HL-60/S4 treated with phorbol 12-myristate 13-acetate at 8.2 ng/mL for 4 days and 3 days (cell line): ENCODE data around the gene ZFC3H1.

Experiments used
- in situ Hi-C: fragments of 300-500 bp; cut with MboI; formaldehyde crosslinking; loops from 2 replicates; pipeline ENCODE4 v1.15.0; 2022; ENCODE audit warnings: low sequenced_read_pairs

ZFC3H1 gene

DNA sequence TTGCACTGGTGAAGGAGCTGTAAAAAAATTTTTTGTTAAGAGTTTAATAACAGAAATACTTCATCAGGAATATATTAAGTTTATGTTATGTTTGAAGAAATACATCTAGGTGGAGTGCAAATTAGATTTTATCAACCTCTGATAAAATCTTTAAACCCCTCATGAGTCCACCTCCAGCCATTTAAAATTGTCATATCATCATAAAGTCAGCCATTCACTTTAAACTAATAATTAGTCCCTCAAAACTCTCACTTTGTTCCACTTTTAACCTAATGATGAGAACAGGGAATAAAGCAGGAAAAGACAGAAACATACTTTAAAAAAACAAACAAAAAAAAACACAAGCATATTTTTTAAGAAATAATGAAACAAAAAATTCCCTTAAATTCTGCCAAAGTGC is 25.1 kb downstream of the ZFC3H1 start:
- in situ Hi-C loops: no loop called here

DNA sequence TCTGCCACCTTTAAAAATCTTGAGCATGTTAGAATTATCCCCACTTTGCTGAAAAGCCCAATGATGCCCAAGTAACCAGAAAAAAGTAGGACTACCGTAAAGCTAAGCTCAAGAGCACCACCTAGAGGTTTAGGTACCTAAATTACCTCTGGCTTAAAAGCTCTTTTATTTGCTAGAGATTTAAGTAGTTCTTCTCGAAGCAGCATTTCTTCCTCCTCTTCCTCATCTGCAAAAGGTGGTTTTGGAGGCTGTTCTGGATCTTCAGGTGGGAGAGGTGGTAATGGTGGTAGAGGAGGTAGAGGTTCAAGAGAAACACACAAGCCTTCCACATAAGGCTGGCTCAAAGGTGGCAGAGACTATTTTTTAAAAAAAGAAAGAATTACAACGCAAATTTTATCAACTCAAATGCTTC is 26.9 kb downstream of the ZFC3H1 start:
- in situ Hi-C loops: no loop called here

DNA sequence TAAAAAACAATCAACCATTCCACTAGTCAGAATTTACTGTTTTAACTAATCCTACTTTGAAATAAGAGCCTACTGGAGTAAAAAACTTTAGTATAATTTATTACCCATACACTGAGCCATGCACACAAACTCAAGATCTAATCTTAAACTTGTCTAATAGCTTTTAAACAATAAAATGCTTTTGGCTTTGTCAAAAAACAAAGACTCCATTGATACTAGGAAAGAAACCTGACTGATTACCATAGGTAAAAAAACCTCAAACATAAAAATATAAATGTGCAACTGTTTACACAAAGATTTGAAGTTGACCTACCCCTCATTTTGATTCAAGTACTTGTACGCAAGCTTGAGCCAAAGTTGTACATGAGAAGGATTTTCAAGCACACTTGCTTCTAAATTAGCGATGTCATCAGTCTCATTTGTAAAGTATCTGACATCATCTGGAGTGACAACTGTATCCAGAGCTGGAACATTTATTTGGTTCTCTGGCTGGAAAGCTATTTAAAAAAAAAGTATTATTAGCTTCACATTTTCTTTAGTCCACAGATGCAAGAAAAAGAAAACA is 36.1 kb downstream of the ZFC3H1 start:
- in situ Hi-C loops: no loop called here

DNA sequence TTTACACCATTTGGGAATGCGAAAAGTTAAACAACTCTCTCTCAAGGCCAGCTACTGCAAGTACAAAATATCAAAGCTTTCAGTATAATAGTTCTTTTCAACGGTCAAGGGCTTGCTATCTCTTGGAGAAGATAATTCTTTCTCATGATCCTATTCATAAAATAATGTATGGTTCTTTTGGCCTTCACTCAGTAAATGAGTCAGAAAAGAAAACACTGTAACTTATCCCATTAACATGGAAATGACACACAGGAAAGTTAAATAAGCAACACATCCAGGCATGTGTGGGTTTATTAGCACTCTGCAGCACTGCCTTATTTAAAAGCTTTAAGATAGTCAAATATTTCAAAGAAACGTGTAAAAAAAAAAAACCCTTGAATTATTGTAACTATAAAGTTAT is 36.9 kb downstream of the ZFC3H1 start:
- in situ Hi-C loops: no loop called here

DNA sequence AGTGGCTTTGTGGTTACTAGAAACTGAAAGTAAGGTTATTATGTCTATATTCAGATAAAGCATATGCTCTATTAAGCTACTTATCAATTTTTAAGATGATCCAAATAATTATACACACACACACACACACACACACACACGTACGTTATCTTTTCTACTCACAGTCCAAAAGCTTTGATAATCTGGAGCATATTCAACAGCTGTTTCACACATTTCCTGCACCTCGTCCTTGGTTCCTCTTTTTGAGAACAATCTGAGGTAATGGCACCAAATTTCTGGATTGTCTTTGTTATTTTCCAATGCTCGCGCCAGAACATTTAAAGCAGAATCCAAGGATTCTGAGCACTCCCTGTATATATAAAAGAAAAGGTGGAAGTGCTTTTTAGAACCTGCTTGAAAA is 37.5 kb downstream of the ZFC3H1 start:
- in situ Hi-C loops: no loop called here

DNA sequence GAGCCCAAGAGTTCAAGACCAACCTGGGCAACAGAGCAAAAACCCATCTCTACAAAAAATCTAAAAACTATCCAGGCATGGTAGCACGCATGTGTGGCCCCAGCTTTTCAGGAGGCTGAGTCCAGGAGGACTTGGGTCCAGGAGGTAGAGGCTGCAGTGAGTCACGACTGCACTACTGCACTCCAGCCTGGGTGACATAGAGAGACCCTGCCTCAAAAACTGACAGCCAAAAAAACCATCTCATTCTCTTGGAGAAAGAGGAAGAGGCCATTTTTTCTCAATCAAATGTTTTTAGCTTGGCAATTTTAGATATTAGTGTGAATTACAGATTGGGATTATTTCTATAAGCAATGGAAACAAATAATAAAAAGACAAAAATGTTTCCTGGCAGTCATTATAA is 38.2 kb downstream of the ZFC3H1 start:
- in situ Hi-C loops: no loop called here

DNA sequence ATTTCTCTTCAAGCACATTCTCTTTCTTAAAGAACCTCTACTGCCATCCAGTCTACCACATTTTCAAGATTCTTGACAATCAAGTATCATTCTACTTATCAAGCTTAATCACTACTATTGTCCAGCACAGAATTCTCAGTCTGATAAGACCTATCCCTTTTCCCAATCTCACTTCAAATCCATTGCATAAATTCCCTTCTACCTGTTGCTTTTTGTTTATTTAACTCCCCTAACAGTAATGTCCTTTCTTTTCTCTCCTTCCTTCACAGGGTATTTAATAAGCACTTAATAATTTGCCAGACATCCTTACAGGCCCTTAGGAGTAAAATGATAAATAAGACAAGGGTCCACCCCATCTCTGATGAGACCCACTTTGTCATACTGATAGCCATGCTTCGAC is 41.7 kb downstream of the ZFC3H1 start:
- in situ Hi-C loops: no loop called here

DNA sequence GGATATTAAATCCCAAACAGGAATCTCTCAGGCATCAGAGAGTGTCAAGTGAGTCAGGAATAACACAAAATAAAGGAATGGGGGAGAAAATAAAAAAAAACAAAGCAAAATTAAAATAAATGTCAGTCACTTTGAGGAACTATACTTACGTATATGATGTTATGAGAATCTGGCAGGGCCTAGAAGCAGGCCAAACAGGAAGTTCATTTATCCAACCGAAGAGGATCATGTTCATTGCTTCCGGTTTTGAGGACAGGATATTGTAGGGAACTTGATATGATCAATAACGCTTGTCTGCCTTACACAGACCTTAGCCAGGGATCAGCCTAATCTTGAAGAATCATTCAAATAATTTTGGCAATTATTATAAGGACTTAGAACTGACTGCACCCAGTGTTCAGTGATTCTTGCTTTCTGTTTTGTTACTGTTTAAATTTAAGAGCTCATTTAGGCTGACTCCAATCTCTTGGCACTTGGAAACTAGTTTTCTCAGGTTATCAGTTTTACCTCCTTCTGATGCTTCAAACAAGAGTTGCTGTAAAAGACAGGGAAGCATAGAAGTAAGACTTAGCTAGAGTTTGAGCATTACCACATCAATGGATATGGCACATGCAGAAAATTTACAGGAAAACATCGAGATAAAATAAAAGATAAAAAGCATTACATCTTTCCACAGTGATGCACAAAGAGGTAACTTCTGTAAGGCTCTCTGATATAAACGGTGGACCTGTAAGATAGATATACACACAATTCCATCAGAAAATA is 53.4 kb downstream of the ZFC3H1 start:
- in situ Hi-C loops: no loop called here

DNA sequence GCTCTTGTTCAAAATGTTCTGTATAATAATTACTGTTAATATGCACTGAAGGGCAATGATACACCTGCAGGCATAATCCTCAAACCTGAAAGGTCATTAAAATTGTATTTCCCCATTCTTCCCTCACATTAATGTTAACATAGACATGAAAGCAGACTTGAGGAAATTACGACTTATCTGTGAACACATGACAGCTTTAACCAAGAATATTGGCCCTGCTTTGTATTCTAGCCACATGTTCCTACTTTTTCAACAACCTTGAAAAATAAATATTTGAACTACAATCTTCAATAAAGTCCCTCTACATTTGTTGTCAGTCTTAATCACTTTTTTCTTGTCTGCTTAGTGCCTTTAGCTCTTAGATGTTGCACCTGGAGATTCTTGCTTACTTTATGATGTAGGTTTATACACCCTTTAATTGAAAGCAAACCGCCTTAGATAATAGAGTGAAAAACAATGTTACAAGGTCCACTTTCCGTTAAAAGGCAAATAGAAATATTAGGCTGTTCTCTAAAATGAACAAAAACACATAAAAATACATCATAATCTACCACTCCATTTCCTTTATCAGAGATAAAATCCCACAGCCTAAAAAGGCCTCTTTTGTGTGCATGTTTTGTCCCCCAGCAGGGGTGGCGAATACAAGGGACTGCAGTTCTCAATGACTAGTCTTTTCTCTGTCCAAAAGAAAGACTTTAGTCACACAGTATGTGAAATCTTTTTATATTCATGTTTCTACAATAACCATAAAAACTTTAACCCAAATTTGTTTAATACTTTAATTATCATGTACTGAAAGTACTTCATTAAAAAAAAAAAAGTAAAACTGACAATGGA is 55.9 kb downstream of the ZFC3H1 start:
- in situ Hi-C loops: no loop called here

DNA sequence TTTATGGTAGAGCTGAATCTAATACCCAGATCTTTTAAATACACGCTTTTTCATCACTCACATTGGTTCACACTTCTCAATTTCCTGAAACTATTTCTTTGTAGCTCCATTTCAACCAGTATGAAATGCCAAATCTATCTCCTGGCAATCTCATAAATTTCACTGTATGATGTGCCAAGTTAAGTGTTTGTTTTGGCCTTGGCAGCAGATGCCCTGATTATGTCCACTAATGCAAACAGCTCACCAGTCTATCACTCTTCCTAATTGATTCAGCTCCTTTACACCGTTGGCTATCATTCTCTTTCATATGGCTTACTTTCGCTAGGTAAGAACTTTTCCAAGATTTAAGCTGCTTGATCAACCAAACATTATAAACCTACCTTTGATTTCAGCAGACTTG is 58.6 kb downstream of the ZFC3H1 start:
- in situ Hi-C loops: no loop called here

DNA sequence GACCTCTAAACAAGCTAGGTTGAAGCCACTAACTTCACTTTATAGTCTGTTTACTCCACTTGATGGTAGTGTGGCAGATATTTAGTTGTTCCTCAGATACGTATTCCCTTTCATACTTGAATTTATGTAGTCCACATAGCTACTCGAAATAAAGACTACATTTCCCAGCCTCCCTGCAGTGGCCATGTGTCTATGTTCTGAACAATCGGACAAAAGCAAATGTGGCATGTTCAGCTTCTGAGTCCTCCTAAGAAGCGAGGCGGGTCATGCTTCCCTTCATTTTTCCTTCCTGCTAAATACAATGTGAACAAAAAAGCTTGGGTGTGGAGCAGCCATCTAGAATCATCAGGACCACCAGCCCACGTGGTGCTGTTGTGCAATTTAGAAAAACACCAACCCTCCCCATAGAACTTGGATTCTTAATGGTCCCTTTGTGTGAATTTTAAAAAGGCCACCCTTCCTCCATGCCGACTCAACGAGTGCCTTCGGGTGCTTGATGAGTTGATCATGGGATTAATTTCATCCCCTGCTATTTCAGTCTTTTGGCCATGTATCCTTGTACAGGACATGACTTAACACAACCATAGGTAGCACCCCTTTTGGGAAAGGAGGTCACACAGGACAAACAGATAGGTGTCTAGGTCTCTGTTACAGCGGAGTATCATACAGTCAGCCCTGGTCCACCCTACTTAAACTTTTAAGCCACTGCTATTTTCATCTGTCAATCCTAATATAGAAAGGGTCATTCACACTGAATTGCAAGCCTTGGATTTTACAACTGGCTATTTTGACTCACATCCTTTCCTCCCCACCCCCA is 60.7 kb downstream of the ZFC3H1 start:
- in situ Hi-C loops: no loop called here

DNA sequence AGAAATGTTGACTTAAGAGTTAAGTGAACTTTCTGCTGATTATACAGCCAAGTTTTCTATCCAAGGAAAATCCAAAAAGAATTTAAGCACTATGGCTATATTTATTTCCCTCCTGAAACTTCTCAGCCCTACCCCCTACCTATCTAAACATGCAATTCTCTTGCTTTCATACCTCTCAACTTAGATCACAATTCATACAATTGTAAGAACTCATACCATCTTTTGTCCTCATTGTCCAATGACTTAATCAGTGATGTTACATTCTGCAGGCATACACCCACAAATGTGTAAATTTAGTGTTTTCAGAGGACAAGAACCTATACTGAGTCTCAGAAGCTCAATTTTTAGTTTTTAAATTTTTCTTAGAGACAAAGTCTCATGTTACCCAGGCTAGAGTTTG is 62.1 kb downstream of the ZFC3H1 start:
- in situ Hi-C loops: no loop called here

DNA sequence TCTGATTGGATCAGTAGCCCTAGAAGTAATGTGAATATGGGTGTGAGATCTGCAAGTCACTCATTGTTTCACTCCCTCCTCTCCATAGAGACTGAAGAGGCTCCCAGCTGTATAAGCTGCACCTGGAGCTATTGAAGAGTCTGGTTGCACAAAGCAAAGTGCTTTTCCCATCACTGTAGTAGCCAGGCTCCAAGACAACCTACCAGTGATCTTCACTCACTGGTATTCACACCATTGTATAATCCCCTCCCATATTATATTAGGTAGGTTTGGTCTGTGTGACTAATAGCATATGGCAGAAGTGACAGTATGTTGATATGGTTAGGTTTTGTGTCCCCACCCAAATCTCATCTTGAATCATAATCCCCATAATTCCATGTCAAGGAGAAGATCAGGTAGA is 64.4 kb downstream of the ZFC3H1 start:
- in situ Hi-C loops: no loop called here

DNA sequence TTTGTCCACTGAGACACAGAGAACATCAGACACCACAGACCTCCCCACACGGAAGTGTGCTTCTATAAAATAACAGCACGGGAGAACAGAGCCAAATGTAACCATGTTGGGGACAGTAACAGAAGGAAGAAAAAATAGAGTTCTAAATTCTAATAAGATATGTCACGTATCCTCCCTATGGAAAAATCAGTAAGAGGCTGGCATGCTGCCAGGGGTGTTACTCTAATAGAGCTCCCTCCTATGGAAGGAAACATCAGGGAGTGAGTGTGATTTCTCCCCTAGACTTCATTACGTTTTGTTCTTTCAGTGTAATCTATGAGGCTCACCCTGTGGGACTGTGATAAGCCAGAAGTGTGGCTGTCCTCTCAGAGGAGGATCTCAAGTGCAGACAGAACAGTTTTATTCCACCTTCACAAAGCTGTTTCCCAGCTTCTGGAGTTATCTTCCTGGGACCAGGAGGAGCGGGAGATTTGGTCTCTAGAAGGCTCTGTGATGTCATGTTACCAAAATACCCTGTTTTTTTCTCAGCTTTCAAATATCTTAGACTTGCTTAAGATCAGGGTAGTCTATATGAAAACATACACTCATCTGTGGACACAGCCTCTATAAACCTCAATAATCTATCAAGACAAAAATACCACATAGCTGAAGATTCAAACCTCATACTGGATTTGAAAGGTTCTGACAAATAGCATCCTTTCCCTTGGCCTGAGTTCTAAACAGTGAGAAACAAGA is 69.3 kb downstream of the ZFC3H1 start:
- in situ Hi-C loops: no loop called here

DNA sequence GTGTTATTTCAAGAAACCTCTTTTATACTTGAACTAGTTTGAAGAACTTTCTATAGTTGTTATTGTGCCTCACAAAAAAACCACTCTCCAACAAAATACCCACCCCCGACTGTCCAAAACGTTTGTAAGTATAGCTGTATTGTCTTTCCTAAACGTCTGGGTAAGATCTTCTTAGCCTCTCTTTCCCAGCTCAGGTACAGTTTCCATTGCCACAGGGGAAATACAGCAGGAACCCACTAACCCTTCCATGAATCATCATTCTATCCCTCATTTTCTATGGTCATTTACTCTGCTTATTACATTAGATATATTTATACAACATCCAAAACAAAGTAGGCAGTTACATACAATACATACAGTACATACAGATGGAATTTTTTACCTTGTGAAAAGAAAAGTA is 70.8 kb downstream of the ZFC3H1 start:
- in situ Hi-C loops: no loop called here

DNA sequence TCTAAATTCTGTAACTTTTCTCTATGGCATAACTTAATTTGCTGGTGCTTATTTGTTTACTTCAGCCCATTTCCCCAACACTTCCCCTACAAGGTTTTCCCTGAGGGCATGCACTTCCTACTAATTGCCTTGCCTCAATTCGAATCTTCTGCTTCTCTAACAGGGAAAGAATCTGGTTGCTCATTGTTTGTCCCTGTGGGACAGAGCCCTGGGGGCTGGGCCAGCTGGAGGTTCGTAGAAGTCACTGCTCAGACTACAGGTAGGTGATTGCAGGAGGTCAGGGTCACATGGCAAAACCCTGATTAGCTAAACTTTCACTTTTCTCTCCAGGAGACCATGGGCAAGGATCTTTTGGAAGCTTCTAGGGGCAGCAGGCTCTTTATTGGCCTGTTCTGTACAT is 72.0 kb downstream of the ZFC3H1 start:
- in situ Hi-C loops: no loop called here

DNA sequence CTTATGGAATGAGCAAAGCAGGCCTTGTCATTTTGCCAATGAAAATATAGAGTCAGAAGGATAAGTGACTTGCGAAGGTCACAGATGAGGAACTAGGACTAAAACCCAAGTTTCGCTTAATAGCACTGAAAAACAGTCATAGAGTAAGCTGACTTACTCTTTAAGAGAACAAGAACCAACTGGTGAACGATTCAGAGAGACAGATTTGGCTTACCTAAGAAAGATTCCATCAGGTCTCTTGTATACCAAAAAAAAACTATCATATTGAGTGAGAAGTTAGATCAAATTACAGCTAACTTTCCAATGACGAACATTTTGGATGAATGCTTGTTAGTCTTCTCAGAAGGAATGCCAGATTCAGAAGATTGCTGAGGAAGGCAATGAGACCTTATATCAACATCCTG is 74.2 kb downstream of the ZFC3H1 start:
- in situ Hi-C loops: no loop called here

DNA sequence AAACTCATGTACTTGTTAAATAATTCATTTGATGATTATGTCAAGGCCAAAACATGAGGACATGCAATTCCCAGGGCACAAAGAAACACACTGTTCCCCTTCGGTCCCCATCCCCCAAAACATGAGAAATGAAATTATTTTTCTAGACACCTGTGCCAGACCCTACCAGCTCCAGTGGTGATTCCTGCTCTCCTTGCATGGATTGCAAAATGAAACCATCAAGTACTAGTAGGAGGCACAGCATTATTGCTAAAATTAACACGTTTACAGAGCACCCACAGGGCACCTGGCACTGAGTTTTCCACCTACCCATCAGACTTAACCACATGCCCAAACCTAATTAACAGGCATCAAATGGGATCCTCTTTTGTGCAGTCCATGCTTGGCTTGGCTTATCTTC is 76.6 kb downstream of the ZFC3H1 start:
- in situ Hi-C loops: no loop called here

DNA sequence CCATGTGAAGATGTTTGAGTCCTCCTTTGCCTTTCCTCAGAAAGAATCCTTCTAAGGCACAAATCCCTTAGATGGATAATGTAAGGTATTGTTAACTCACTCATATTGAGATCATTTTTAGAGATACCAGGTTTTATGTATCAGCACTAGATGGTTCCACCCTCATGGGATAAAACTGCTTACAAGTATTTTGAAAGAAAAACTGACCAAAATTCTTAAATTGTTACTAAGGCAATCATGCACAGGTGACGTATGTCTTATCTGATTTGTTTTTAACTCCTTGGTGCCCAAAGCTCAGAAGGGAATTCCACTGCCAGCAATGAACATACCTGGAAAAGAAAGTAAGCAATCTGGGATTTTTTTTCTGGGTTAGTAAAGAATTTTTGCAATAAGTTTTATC is 78.4 kb downstream of the ZFC3H1 start:
- in situ Hi-C loops: no loop called here

DNA sequence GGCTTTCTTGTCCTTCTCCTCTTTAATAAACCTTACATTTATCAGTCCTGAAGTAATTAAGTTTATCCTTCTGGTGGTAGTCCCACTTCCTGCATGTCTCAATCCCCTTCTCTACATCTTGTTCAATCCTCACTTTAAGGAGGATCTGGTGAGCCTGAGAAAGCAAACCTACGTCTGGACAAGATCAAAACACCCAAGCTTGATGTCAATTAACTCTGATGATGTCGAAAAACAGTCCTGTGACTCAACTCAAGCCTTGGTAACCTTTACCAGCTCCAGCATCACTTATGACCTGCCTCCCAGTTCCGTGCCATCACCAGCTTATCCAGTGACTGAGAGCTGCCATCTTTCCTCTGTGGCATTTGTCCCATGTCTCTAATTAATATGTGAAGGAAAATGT is 79.3 kb downstream of the ZFC3H1 start:
- in situ Hi-C loops: no loop called here

DNA sequence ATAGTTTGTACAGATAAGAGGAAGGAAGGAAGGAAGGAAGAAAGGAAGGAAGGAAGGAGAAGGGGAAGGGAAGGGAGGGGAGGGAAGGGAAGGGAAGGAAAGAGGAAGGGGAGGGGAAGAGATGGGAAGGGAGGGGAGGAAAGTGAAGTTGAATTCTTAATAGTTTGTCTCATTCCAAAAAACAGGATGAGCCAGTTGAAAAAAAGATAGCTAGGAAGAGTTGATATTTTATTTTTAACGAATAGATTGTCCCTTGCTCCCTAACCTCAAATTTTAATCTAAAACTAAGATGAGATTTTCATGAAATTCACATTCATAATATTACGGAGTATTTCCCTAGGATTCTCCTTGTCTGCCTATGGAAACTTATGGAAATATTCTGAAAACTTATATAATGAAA is 80.7 kb downstream of the ZFC3H1 start:
- in situ Hi-C loops: no loop called here
